ENCODE results near the gene HSPB2. TPM values are rescaled to one million over a fixed set of nuclear protein-coding genes. Genes with fewer than 3 reads are reported as not detected.

HSPB2 gene
- total RNA-seq, 1 experiment from 2014 or later, result 0.33 TPM

DNA sequence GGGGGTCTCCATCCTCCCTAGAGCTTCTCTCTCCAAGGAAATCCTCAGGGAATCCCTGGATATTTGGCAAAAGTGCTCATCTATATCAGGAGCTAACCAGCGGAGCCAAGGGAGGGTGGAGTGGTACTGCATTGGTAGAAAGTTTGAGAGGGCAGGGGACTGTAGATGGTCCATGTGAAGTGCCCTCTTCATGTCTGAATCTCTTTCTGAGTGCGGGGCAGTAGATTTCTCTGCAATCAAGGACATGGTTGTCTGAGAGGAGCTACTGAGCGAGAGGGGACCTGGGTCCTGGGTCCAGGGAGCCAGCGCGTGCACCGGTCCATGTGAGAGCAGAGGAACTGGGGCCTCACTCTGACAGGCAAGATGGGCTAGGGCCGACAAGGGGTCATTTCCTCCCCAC, 25.3 kb downstream of the HSPB2 start:
- no peaks in the 10 kb centered on the region for H3K9me3 Mint-ChIP-seq
- ChIA-PET POLR2A (interaction anchor here (0.6 to 3.2 kb wide), 8 partner anchors 11 to 172 kb away, joined by 3 to 17 read pairs (median 4); partner anchors contain the start of genes ALG9, C11orf52 and PPP2R1B), CTCF (interaction anchor here (0.7 to 7.9 kb wide), 8 partner anchors 10 to 83 kb away, joined by 3 to 121 read pairs (median 9); partner anchors contain the start of genes ALG9 and C11orf52)
- peak overlapping the region; percentile 68 for H3K4me3 Mint-ChIP-seq
- H3K27me3 Mint-ChIP-seq (ENCODE audit: low read depth), result no peaks in the 10 kb centered on the region; the same call in 1 of the 2 replicates
- no peaks in the 10 kb centered on the region for H3K36me3 Mint-ChIP-seq
- TF ChIP-seq CBFB (CRISPR knock-in tag; IDR thresholded peaks at IDR 0.05; ENCODE audit: low read depth) (no peak), GRHL2 (CRISPR knock-in tag; IDR thresholded peaks at IDR 0.05; ENCODE audit: insufficient replicate concordance, severe bottlenecking) (no peak), CTCF (IDR thresholded peaks at IDR 0.05) (no peak), TEAD1 (CRISPR knock-in tag; IDR thresholded peaks at IDR 0.05) (no peak), SMAD3 (CRISPR knock-in tag; IDR thresholded peaks at IDR 0.05; ENCODE audit: borderline replicate concordance) (no peak), ZNF138 (CRISPR knock-in tag; conservative IDR thresholded peaks at IDR 0.05) (no peak), HMGA2 (CRISPR knock-in tag; IDR thresholded peaks at IDR 0.05) (no peak), RELA (CRISPR knock-in tag; IDR thresholded peaks at IDR 0.05; ENCODE audit: borderline replicate concordance) (no peak), IRF2 (CRISPR knock-in tag; IDR thresholded peaks at IDR 0.05; ENCODE audit: borderline replicate concordance, low read depth) (no peak), STAT6 (CRISPR knock-in tag; conservative IDR thresholded peaks at IDR 0.05; ENCODE audit: low read depth) (no peak), ZSCAN18 (CRISPR knock-in tag; IDR thresholded peaks at IDR 0.05) (no peak), GTF2I (CRISPR knock-in tag; conservative IDR thresholded peaks at IDR 0.05) (no peak), ZNF232 (CRISPR knock-in tag; IDR thresholded peaks at IDR 0.05) (no peak), JUN (CRISPR knock-in tag; IDR thresholded peaks at IDR 0.05) (no peak), MYBL2 (CRISPR knock-in tag; IDR thresholded peaks at IDR 0.05) (no peak)
- ATAC-seq (peak; percentile 9), DNase-seq (ENCODE audit: low spot score) (no peak)
- peak overlapping the region; percentile 41 for H3K27ac Mint-ChIP-seq
- H3K4me1 Mint-ChIP-seq, result peaks cover 44% of the 10 kb centered on the region

DNA sequence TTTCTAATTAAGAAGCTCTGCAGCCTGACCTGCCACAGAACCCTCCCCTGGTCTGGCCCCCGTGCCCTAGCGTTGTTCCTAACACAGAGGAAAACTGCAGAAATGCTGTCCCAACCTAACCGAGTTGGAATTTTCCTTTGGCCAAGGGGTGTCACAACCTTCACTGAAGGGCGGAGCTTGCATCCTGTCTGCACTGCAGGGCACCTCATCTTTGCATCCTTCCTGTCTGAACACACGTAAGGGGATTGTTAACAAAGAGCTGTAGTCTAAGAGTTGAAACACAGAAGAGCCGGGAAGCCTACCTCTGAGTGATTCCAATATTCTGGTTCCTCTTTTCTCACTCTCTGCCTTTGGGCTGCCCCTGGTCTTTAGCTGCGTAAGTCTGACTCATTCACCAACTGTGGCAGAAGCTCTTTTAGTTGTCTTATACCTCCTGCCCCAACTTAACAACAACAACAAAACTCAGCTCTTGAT, 26.2 kb downstream of the HSPB2 start:
- POLR2A ChIA-PET, result interaction anchor here (1.6 to 3.2 kb wide), 4 partner anchors 12 to 172 kb away, joined by 4 to 17 read pairs (median 10); partner anchors contain the start of genes C11orf52 and PPP2R1B
- Mint-ChIP-seq H3K4me1 (peaks cover 46% of the 10 kb centered on the region), H3K4me3 (peak overlapping the region; percentile 68), H3K27ac (peak overlapping the region; percentile 76), H3K36me3 (no peaks in the 10 kb centered on the region), H3K27me3 (ENCODE audit: low read depth) (no peaks in the 10 kb centered on the region; the same call in 1 of the 2 replicates), H3K9me3 (no peaks in the 10 kb centered on the region)
- ATAC-seq (peak; percentile 36), DNase-seq (ENCODE audit: low spot score) (peak; percentile 40)
- CTCF ChIA-PET, result interaction anchor here (0.9 to 7.9 kb wide), 7 partner anchors 9 to 68 kb away, joined by 4 to 121 read pairs (median 9); partner anchors contain the start of genes ALG9 and C11orf52
- TF ChIP-seq ZNF396 (CRISPR knock-in tag; IDR thresholded peaks at IDR 0.05; ENCODE audit: borderline replicate concordance) (no peak), ZBTB21 (CRISPR knock-in tag; IDR thresholded peaks at IDR 0.05; ENCODE audit: borderline replicate concordance) (no peak), MYBL2 (CRISPR knock-in tag; IDR thresholded peaks at IDR 0.05) (no peak), ZSCAN18 (CRISPR knock-in tag; IDR thresholded peaks at IDR 0.05) (no peak), ZNF317 (CRISPR knock-in tag; IDR thresholded peaks at IDR 0.05; ENCODE audit: borderline replicate concordance, low read depth) (no peak), NR1H2 (CRISPR knock-in tag; IDR thresholded peaks at IDR 0.05) (no peak), EMX1 (CRISPR knock-in tag; IDR thresholded peaks at IDR 0.05) (no peak), RELA (CRISPR knock-in tag; IDR thresholded peaks at IDR 0.05; ENCODE audit: borderline replicate concordance) (no peak), HMGA2 (CRISPR knock-in tag; IDR thresholded peaks at IDR 0.05) (no peak), ZNF232 (CRISPR knock-in tag; IDR thresholded peaks at IDR 0.05) (no peak), FOXJ3 (CRISPR knock-in tag; IDR thresholded peaks at IDR 0.05; ENCODE audit: borderline replicate concordance) (no peak), TEAD4 (CRISPR knock-in tag; IDR thresholded peaks at IDR 0.05) (no peak)
- TF ChIP-seq, protein P1, sequence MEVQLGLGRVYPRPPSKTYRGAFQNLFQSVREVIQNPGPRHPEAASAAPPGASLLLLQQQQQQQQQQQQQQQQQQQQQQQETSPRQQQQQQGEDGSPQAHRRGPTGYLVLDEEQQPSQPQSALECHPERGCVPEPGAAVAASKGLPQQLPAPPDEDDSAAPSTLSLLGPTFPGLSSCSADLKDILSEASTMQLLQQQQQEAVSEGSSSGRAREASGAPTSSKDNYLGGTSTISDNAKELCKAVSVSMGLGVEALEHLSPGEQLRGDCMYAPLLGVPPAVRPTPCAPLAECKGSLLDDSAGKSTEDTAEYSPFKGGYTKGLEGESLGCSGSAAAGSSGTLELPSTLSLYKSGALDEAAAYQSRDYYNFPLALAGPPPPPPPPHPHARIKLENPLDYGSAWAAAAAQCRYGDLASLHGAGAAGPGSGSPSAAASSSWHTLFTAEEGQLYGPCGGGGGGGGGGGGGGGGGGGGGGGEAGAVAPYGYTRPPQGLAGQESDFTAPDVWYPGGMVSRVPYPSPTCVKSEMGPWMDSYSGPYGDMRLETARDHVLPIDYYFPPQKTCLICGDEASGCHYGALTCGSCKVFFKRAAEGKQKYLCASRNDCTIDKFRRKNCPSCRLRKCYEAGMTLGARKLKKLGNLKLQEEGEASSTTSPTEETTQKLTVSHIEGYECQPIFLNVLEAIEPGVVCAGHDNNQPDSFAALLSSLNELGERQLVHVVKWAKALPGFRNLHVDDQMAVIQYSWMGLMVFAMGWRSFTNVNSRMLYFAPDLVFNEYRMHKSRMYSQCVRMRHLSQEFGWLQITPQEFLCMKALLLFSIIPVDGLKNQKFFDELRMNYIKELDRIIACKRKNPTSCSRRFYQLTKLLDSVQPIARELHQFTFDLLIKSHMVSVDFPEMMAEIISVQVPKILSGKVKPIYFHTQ (CRISPR knock-in tag; IDR thresholded peaks at IDR 0.05), result no peak
- TF ChIP-seq, protein P2, sequence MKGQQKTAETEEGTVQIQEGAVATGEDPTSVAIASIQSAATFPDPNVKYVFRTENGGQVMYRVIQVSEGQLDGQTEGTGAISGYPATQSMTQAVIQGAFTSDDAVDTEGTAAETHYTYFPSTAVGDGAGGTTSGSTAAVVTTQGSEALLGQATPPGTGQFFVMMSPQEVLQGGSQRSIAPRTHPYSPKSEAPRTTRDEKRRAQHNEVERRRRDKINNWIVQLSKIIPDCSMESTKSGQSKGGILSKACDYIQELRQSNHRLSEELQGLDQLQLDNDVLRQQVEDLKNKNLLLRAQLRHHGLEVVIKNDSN (CRISPR knock-in tag; IDR thresholded peaks at IDR 0.05), result no peak

Measured in WTC11 (cell line).